GM12878 (cell line): ENCODE results near the gene B4GALT1. TPM values are rescaled to one million over a fixed set of nuclear protein-coding genes. Genes with fewer than 3 reads are reported as not detected.

Source experiments
- ATAC-seq: fragments of 200-7000 bp; cut with Tn5 transposase; 3 replicates; pipeline ENCODE4 v1.9.1; 2020; ENCODE audit warnings: mild to moderate bottlenecking, moderate library complexity
- BruUV-seq: library from RNA; stranded (reverse); fragments of 400-500 nt; replicated peaks from 2 replicates; lab custom pipeline; 2021; lab: Mats Ljungman, UMichigan
- CTCF ChIA-PET: fragments of 300-600 bp; sonication (Branson Sonifier 250); formaldehyde crosslinking; extraction: SDS; loops from one replicate; lab custom pipeline; 2021; ENCODE audit warnings: inconsistent platforms; lab: Yijun Ruan, JAX
- POLR2A ChIA-PET: fragments of 350-600 bp; formaldehyde crosslinking; extraction: SDS; loops from one replicate; lab custom pipeline; 2021; ENCODE audit warnings: inconsistent platforms; lab: Charles Lee
- RAD21 ChIA-PET: fragments of 300-600 bp; sonication (Branson Sonifier 250); formaldehyde crosslinking; loops from one replicate; lab custom pipeline; 2023; ENCODE audit warnings: antibody characterized with exemption; ENCODE audit not compliant: unreplicated experiment; lab: Charles Lee
- SMC1A ChIA-PET: fragments of 300-600 bp; sonication (Branson Sonifier 250); formaldehyde crosslinking; loops from one replicate; lab custom pipeline; 2023; ENCODE audit not compliant: unreplicated experiment, uncharacterized antibody; lab: Charles Lee
- DNase-seq: peaks from one replicate; pipeline ENCODE4 v3.0.0-alpha.2; 2011; ENCODE audit warnings: low read depth, low spot score
- FAIRE-seq: peaks from 3 replicates; lab custom pipeline; 2011; peaks lifted over from hg19 to GRCh38; lab: Jason Lieb, UNC
- H2AFZ ChIP-seq: 2 replicates; pipeline ENCODE4 v1.6.0; 2011; ENCODE audit warnings: low read depth, low read length, control low read depth; ENCODE audit not compliant: control insufficient read depth
- H3K27ac ChIP-seq: 2 replicates; pipeline ENCODE4 v1.5.1; 2011; ENCODE audit warnings: control low read depth; ENCODE audit not compliant: control insufficient read depth, insufficient read depth
- H3K27me3 ChIP-seq, 2 experiments: replicated peaks in 1 of 2; 2 replicates each; pipeline versions ENCODE4 v1.6.0 to v1.6.1; 2011; ENCODE audit warnings: low read length in 1 of 2; ENCODE audit not compliant: control insufficient read depth in 2 of 2, insufficient read depth in 2 of 2
- H3K36me3 ChIP-seq, 2 experiments: 2 replicates each; pipeline ENCODE4 v1.5.1; 2011; ENCODE audit warnings: low read length in 1 of 2; ENCODE audit not compliant: control insufficient read depth in 2 of 2, insufficient read depth in 2 of 2
- H3K4me1 ChIP-seq: 2 replicates; pipeline ENCODE4 v1.6.1; 2011; ENCODE audit warnings: mild to moderate bottlenecking, low read length, moderate library complexity, mixed read lengths; ENCODE audit not compliant: control insufficient read depth, insufficient read depth
- H3K4me2 ChIP-seq: 2 replicates; pipeline ENCODE4 v1.6.0; 2011; ENCODE audit warnings: control low read depth; ENCODE audit not compliant: control insufficient read depth, insufficient read depth
- H3K4me3 ChIP-seq: fragments of 200-600 bp; sonication (generic); 2 replicates; pipeline ENCODE4 v1.5.1; 2016
- H3K79me2 ChIP-seq: 2 replicates; pipeline ENCODE4 v1.6.0; 2011; ENCODE audit warnings: low read length; ENCODE audit not compliant: control insufficient read depth, insufficient read depth
- H3K9ac ChIP-seq: 2 replicates; pipeline ENCODE4 v1.8.0; 2011; ENCODE audit warnings: low read length, control low read depth, mixed read lengths; ENCODE audit not compliant: control insufficient read depth, insufficient read depth
- H3K9me3 ChIP-seq: replicated peaks from 3 replicates; pipeline ENCODE4 v1.5.1; 2011; ENCODE audit warnings: mild to moderate bottlenecking, low read length; ENCODE audit not compliant: control insufficient read depth, insufficient read depth
- H4K20me1 ChIP-seq: 2 replicates; pipeline ENCODE4 v1.6.0; 2011; ENCODE audit not compliant: control insufficient read depth, insufficient read depth
- IRF4 ChIP-seq: IDR thresholded peaks from 2 replicates; pipeline ENCODE4 v1.6.1; 2011; ENCODE audit warnings: low read depth, low read length
- LARP7 ChIP-seq: fragments of 450-650 bp; IDR thresholded peaks from 2 replicates; pipeline ENCODE4 v1.6.1; 2017; ENCODE audit warnings: mild to moderate bottlenecking
- MTA3 ChIP-seq: IDR thresholded peaks from 2 replicates; pipeline ENCODE4 v1.6.1; 2012; ENCODE audit warnings: low read length, inconsistent platforms, borderline replicate concordance
- PAX8 ChIP-seq: fragments of 450-650 bp; IDR thresholded peaks from 2 replicates; pipeline ENCODE4 v1.6.1; 2017; ENCODE audit warnings: mild to moderate bottlenecking, moderate library complexity
- SMAD5 ChIP-seq: IDR thresholded peaks from 2 replicates; pipeline ENCODE4 v1.6.1; 2016; ENCODE audit warnings: antibody characterized with exemption, low read depth
- TAF1 ChIP-seq: IDR thresholded peaks from 2 replicates; pipeline ENCODE4 v1.6.1; 2011; ENCODE audit warnings: mild to moderate bottlenecking, low read depth, low read length, borderline replicate concordance
- WGBS: methylation state at CpG from one replicate; pipeline ENCODE4 v1.1.6; 2016; ENCODE audit warnings: low lambda C conversion rate; ENCODE audit not compliant: insufficient replicate concordance, insufficient coverage; ENCODE audit errors: missing lambda C conversion rate; 5-methylcytosine and 5-hydroxymethylcytosine counted together
- in situ Hi-C: fragments of 300-500 bp; cut with MboI; formaldehyde crosslinking; loops from 9 replicates; pipeline ENCODE4 v1.14.3; 2018; ENCODE audit warnings: mixed read lengths
- intact Hi-C: fragments of 100-400 bp; cut with micrococcal nuclease; formaldehyde crosslinking; loops from one replicate; pipeline ENCODE4 v1.14.2; 2022; ENCODE audit not compliant: unreplicated experiment
- polyA plus RNA-seq, 11 experiments: library from polyadenylated mRNA; depleted of rRNA in 4 of 11; unstranded in 6 of 11; stranded (reverse) in 5 of 11; fragments of >200 nt; fragmentation: Nextera tagmentation in 4 of 11; fragmentation: Illumina TruSeq in 1 of 11; extraction: Ambion mirVana in 4 of 11; extraction: Trizol in 1 of 11; gene quantifications; 1 replicate in 1 of 11; 2 replicates in 10 of 11; pipeline versions ENCODE4 v1.2.1 to v1.2.3, GENCODE V29; 2011 to 2016; ENCODE audit warnings: inconsistent platforms in 2 of 11, missing spikeins in 2 of 11, low read depth in 1 of 11
- total RNA-seq, 4 experiments: library from RNA; depleted of rRNA in 3 of 4; stranded (reverse); fragments of >200 nt in 3 of 4; fragmentation: Illumina TruSeq in 1 of 4; extraction: Trizol in 1 of 4; gene quantifications; 2 replicates each; pipeline versions ENCODE4 v1.2.1 to v1.2.3, GENCODE V29; 2013 to 2021
- TF ChIP-seq, protein P1 (sequence below): fragments of 450-650 bp; formaldehyde crosslinking; IDR thresholded peaks from 2 replicates; pipeline ENCODE4 v1.4.0; 2022; ENCODE audit warnings: mild to moderate bottlenecking, moderate library complexity

B4GALT1 gene
- total and polyA plus RNA-seq, 10 of the 15 experiments (the other 5 are each of a cell fraction or from before 2014, with no cell fraction given), result 12.7 to 79.0 (median 41.0) TPM

DNA sequence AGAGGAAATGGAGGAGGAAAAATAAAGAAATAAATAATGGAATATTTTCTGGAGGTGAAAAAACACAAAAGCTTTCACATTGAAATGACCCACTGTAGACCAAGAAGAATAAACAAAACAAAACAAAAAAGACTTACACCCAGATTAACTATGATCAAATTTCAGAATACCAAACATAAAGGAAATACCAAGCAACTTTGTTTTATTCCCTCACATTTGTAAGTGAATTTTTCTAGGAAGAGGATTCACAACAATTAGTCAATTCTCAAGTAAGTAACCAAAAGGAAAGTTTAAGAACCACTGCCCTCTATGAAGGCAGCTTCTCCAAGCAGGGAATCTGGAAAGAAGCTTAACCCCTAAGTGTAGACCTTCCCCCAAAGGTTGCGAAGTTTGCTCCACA is 29.6 kb upstream of the B4GALT1 start:
- no peak for FAIRE-seq
- ChIA-PET CTCF (interaction anchor here (1.9 kb wide), 1 partner anchor 29 kb away, joined by 5 read pairs; no protein-coding TSS in a partner anchor), POLR2A (interaction anchor here (0.7 to 1.3 kb wide), 2 partner anchors 9 to 101 kb away, joined by 3 read pairs; no protein-coding TSS in a partner anchor), SMC1A (interaction anchor here (0.7 kb wide), 1 partner anchor 45 kb away, joined by 3 read pairs; no protein-coding TSS in a partner anchor), RAD21 (no interaction called here)
- no peaks in the 10 kb centered on the region for H3K36me3 ChIP-seq
- intact Hi-C loops (no loop called here), in situ Hi-C loops (no loop called here)
- no peak for ATAC-seq
- H3K27ac ChIP-seq, result no peak overlapping the region
- no peak for DNase-seq
- H3K4me3 ChIP-seq, result no peak overlapping the region
- TF ChIP-seq SMAD5, result no peak
- TF ChIP-seq MTA3, result no peak
- no peak for TF ChIP-seq TAF1
- no peak for TF ChIP-seq LARP7
- TF ChIP-seq IRF4, result no peak
- TF ChIP-seq PAX8, result no peak
- TF ChIP-seq, protein P1, sequence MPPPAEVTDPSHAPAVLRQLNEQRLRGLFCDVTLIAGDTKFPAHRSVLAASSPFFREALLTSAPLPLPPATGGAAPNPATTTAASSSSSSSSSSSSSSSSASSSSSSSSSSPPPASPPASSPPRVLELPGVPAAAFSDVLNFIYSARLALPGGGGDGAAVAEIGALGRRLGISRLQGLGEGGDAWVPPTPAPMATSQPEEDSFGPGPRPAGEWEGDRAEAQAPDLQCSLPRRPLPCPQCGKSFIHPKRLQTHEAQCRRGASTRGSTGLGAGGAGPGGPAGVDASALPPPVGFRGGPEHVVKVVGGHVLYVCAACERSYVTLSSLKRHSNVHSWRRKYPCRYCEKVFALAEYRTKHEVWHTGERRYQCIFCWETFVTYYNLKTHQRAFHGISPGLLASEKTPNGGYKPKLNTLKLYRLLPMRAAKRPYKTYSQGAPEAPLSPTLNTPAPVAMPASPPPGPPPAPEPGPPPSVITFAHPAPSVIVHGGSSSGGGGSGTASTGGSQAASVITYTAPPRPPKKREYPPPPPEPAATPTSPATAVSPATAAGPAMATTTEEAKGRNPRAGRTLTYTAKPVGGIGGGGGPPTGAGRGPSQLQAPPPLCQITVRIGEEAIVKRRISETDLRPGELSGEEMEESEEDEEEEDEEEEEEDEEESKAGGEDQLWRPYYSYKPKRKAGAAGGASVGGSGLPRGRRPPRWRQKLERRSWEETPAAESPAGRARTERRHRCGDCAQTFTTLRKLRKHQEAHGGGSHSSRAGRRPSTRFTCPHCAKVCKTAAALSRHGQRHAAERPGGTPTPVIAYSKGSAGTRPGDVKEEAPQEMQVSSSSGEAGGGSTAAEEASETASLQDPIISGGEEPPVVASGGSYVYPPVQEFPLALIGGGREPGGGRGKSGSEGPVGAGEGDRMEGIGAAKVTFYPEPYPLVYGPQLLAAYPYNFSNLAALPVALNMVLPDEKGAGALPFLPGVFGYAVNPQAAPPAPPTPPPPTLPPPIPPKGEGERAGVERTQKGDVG (CRISPR knock-in tag), result no peak
- no peaks in the 10 kb centered on the region for H4K20me1 ChIP-seq
- H3K79me2 ChIP-seq, result no peaks in the 10 kb centered on the region
- H3K27me3 ChIP-seq, result no peaks in the 10 kb centered on the region
- no peak overlapping the region for H3K4me2 ChIP-seq
- H2AFZ ChIP-seq, result no peak overlapping the region
- BruUV-seq, result no TSS peak
- 100% methylated on average over 1 of the region's 1 CpG for WGBS
- H3K4me1 ChIP-seq, result peaks cover 3% of the 10 kb centered on the region
- no peak overlapping the region for H3K9ac ChIP-seq
- H3K9me3 ChIP-seq, result no peaks in the 10 kb centered on the region
